ENCODE data around the gene FGF12. TPM values are rescaled to one million over a fixed set of nuclear protein-coding genes. Genes with fewer than 3 reads are reported as not detected.

The FGF12 gene
- total RNA-seq, 4 donors from 2014 or later: 0.54 to 6.3 (median 3.9) TPM

GRCh38 chr3:192607798-192608197 is 119.5 kb downstream of the FGF12 start:
- WGBS, 2 donors: 91 to 99% methylated on average over 4 of the region's 4 CpGs
- Histone ChIP-seq H3K4me1 (no peaks in the 10 kb centered on the region), H3K27me3 (no peaks in the 10 kb centered on the region), H3K9me3 (no peaks in the 10 kb centered on the region), H3K27ac (no peak overlapping the region), H3K4me3 (replicated peaks in 1 of 3) (no peak overlapping the region), H3K36me3 (no peaks in the 10 kb centered on the region)
- intact Hi-C loops (cut with DNase I): no loop called here
- no peak for TF ChIP-seq POLR2A (IDR thresholded peaks at IDR 0.05)
- no peak for TF ChIP-seq CTCF (IDR thresholded peaks at IDR 0.05)
- no peak for DNase-seq

GRCh38 chr3:192597913-192598312 is 129.4 kb downstream of the FGF12 start:
- H3K27me3 ChIP-seq: no peaks in the 10 kb centered on the region
- DNase-seq: no peak
- no peaks in the 10 kb centered on the region for H3K36me3 ChIP-seq
- no peak for TF ChIP-seq CTCF (IDR thresholded peaks at IDR 0.05)
- TF ChIP-seq POLR2A (IDR thresholded peaks at IDR 0.05): no peak
- no peak overlapping the region for H3K4me3 ChIP-seq (replicated peaks in 1 of 3)
- H3K27ac ChIP-seq: peak overlapping the region in 1 of 3 donors; percentile 37
- intact Hi-C loops (cut with DNase I): no loop called here
- WGBS, 2 donors: 76 to 94% methylated on average over 2 of the region's 2 CpGs
- no peaks in the 10 kb centered on the region for H3K9me3 ChIP-seq
- H3K4me1 ChIP-seq: peaks cover 0 to 7% of the 10 kb centered on the region in 2 donors

DNA sequence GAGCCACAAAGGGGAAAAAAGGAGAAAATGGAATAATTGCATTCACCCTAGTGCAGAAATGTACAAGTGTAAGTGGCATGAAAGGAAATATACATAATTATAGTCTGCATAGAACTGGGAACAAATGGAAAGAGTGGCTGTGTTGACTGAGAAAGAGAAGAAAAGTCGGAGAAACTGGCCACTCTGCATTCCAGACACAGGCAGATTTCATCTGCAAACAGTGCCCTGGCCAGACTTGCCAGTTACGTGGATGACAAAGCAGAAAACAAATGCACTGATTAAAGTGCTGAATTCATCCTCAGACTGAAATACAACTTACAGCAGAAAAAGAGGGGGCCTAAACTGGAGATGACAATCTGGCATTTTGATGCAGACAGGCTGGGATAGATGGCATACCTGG is 129.8 kb downstream of the FGF12 start:
- WGBS, 2 donors: 22 to 32% methylated on average over 2 of the region's 2 CpGs
- TF ChIP-seq POLR2A (IDR thresholded peaks at IDR 0.05) (no peak), CTCF (IDR thresholded peaks at IDR 0.05) (no peak)
- no peaks in the 10 kb centered on the region for H3K9me3 ChIP-seq
- H3K27ac ChIP-seq: peak overlapping the region in 1 of 3 donors; percentile 37
- DNase-seq: peak; percentile 6 to 55
- intact Hi-C loops (cut with DNase I): no loop called here
- no peaks in the 10 kb centered on the region for H3K36me3 ChIP-seq
- peaks cover 0 to 7% of the 10 kb centered on the region in 2 donors for H3K4me1 ChIP-seq
- no peak overlapping the region for H3K4me3 ChIP-seq (replicated peaks in 1 of 3)
- no peaks in the 10 kb centered on the region for H3K27me3 ChIP-seq

GRCh38 chr3:192578729-192579128 is 148.6 kb downstream of the FGF12 start:
- TF ChIP-seq CTCF (IDR thresholded peaks at IDR 0.05): no peak
- 95% methylated on average over 3 of the region's 3 CpGs for WGBS, 2 donors
- no peak for DNase-seq
- intact Hi-C loops (cut with DNase I): no loop called here
- H3K27ac ChIP-seq: no peak overlapping the region
- H3K4me3 ChIP-seq (replicated peaks in 1 of 3): no peak overlapping the region
- H3K9me3 ChIP-seq: no peaks in the 10 kb centered on the region
- no peaks in the 10 kb centered on the region for H3K36me3 ChIP-seq
- no peaks in the 10 kb centered on the region for H3K27me3 ChIP-seq
- no peaks in the 10 kb centered on the region for H3K4me1 ChIP-seq

- 82 to 85% methylated on average over 2 of the region's 2 CpGs for WGBS, 2 donors
- intact Hi-C loops (cut with DNase I): no loop called here
- TF ChIP-seq POLR2A (IDR thresholded peaks at IDR 0.05): no peak
- no peak for TF ChIP-seq CTCF (IDR thresholded peaks at IDR 0.05)
Measured at GRCh38 chr3:192577811-192578210, 149.5 kb downstream of the FGF12 start.

More at GRCh38 chr3:192577811-192578210, 149.5 kb downstream of the FGF12 start:
- no peak for DNase-seq
- H3K4me1 ChIP-seq: no peaks in the 10 kb centered on the region
- H3K36me3 ChIP-seq: no peaks in the 10 kb centered on the region
- no peak overlapping the region for H3K27ac ChIP-seq
- H3K9me3 ChIP-seq: no peaks in the 10 kb centered on the region
- no peaks in the 10 kb centered on the region for H3K27me3 ChIP-seq
- H3K4me3 ChIP-seq (replicated peaks in 1 of 3): no peak overlapping the region
